DOHH2 (cell line): ENCODE measurements around the gene ABCC12.

Experiments
- H3F3A ChIP-seq: fragments of 200-600 bp; sonication (generic), shearing (Covaris generic); 2 replicates; pipeline ENCODE4 v1.6.0; 2016; ENCODE audit warnings: antibody characterized with exemption, mild to moderate bottlenecking; ENCODE audit not compliant: control insufficient read depth, insufficient read depth
- H3K27ac ChIP-seq: fragments of 200-600 bp; sonication (generic); 2 replicates; pipeline ENCODE4 v1.5.1; 2014; ENCODE audit warnings: low read depth, mild to moderate bottlenecking, low read length, moderate library complexity
- H3K27me3 ChIP-seq: fragments of 200-600 bp; sonication (generic); 2 replicates; pipeline ENCODE4 v1.6.1; 2014; ENCODE audit warnings: mild to moderate bottlenecking, low read length, mixed read lengths; ENCODE audit not compliant: control insufficient read depth
- H3K36me3 ChIP-seq: fragments of 200-600 bp; sonication (generic); 2 replicates; pipeline ENCODE4 v1.6.1; 2014; ENCODE audit warnings: mild to moderate bottlenecking, low read length, moderate library complexity, mixed read lengths; ENCODE audit not compliant: control insufficient read depth
- H3K4me1 ChIP-seq: fragments of 200-600 bp; sonication (generic); 2 replicates; pipeline ENCODE4 v1.6.1; 2014; ENCODE audit warnings: mild to moderate bottlenecking, low read length, mixed read lengths; ENCODE audit not compliant: control insufficient read depth
- H3K4me2 ChIP-seq: fragments of 200-600 bp; sonication (generic); 2 replicates; pipeline ENCODE4 v1.6.0; 2014; ENCODE audit warnings: mild to moderate bottlenecking, low read length, moderate library complexity
- H3K4me3 ChIP-seq: fragments of 200-600 bp; sonication (generic); 2 replicates; pipeline ENCODE4 v1.5.1; 2014; ENCODE audit warnings: mild to moderate bottlenecking, low read length, mixed read lengths
- H3K79me2 ChIP-seq: fragments of 200-600 bp; sonication (generic); 2 replicates; pipeline ENCODE4 v1.6.1; 2014; ENCODE audit warnings: mild to moderate bottlenecking, low read length, mixed read lengths; ENCODE audit not compliant: control insufficient read depth
- H3K9me2 ChIP-seq: fragments of 200-600 bp; sonication (generic); replicated peaks from 2 replicates; pipeline ENCODE4 v1.6.1; 2014; ENCODE audit warnings: mild to moderate bottlenecking, low read length, mixed read lengths; ENCODE audit not compliant: control insufficient read depth
- H3K9me3 ChIP-seq: fragments of 200-600 bp; sonication (generic); 2 replicates; pipeline ENCODE4 v1.6.1; 2014; ENCODE audit warnings: antibody characterized with exemption, low read length, mixed read lengths; ENCODE audit not compliant: control insufficient read depth, insufficient read depth
- H4K20me1 ChIP-seq: fragments of 200-600 bp; sonication (generic); 2 replicates; pipeline ENCODE4 v1.6.0; 2014; ENCODE audit warnings: low read depth, mild to moderate bottlenecking, antibody characterized with exemption, low read length, moderate library complexity; ENCODE audit not compliant: control insufficient read depth, insufficient read depth
- CTCF ChIP-seq: fragments of 200-600 bp; sonication (generic); IDR thresholded peaks from one replicate; pipeline ENCODE4 v1.5.1; 2014; ENCODE audit warnings: antibody characterized with exemption, mild to moderate bottlenecking, low read depth, low read length; ENCODE audit not compliant: poor library complexity, severe bottlenecking
- EZH2phosphoT487 ChIP-seq: fragments of 200-600 bp; sonication (generic); IDR thresholded peaks from 2 replicates; pipeline ENCODE4 v1.6.1; 2017; ENCODE audit warnings: borderline replicate concordance, mild to moderate bottlenecking, antibody characterized with exemption, low read length, moderate library complexity, mixed read lengths

Gene ABCC12

GRCh38 chr16:48126801-48127644, 28.8 kb downstream of the ABCC12 start:
- Histone ChIP-seq H3F3A (no peaks in the 10 kb centered on the region), H3K27me3 (no peaks in the 10 kb centered on the region), H3K36me3 (no peaks in the 10 kb centered on the region), H3K4me2 (no peak overlapping the region), H3K79me2 (no peaks in the 10 kb centered on the region), H3K9me3 (no peaks in the 10 kb centered on the region), H3K4me1 (no peaks in the 10 kb centered on the region), H3K27ac (no peak overlapping the region), H4K20me1 (no peaks in the 10 kb centered on the region), H3K9me2 (no peaks in the 10 kb centered on the region), H3K4me3 (no peak overlapping the region)
- TF ChIP-seq EZH2phosphoT487 = no peak
- TF ChIP-seq CTCF = no peak

- Histone ChIP-seq H3F3A (no peaks in the 10 kb centered on the region), H3K4me2 (no peak overlapping the region), H3K79me2 (no peaks in the 10 kb centered on the region), H3K27ac (no peak overlapping the region), H3K36me3 (no peaks in the 10 kb centered on the region), H3K9me2 (no peaks in the 10 kb centered on the region), H3K4me3 (no peak overlapping the region), H3K27me3 (no peaks in the 10 kb centered on the region), H3K4me1 (no peaks in the 10 kb centered on the region), H3K9me3 (no peaks in the 10 kb centered on the region), H4K20me1 (no peaks in the 10 kb centered on the region)
- TF ChIP-seq CTCF (no peak), EZH2phosphoT487 (no peak)
Measured at GRCh38 chr16:48125888-48126287, 29.9 kb downstream of the ABCC12 start.

GRCh38 chr16:48124266-48124665, 31.5 kb downstream of the ABCC12 start:
- H3F3A ChIP-seq = no peaks in the 10 kb centered on the region
- H3K79me2 ChIP-seq = no peaks in the 10 kb centered on the region
- no peaks in the 10 kb centered on the region for H3K27me3 ChIP-seq
- H3K4me3 ChIP-seq = no peak overlapping the region
- no peaks in the 10 kb centered on the region for H3K36me3 ChIP-seq
- H3K4me2 ChIP-seq = no peak overlapping the region
- no peak overlapping the region for H3K27ac ChIP-seq
- no peaks in the 10 kb centered on the region for H4K20me1 ChIP-seq
- no peaks in the 10 kb centered on the region for H3K9me2 ChIP-seq
- no peaks in the 10 kb centered on the region for H3K9me3 ChIP-seq
- TF ChIP-seq EZH2phosphoT487 (no peak), CTCF (no peak)
- H3K4me1 ChIP-seq = no peaks in the 10 kb centered on the region
